IPS DF 4.7 (cell line): ENCODE data around the gene RPAP3.
"Not testable (repeated sequence)": the region's sequence is repeated elsewhere in the genome, so short reads cannot be mapped to it uniquely, and the experiment has no call there.

Experiments
- DNase-seq: peaks from one replicate; pipeline ENCODE4 v3.0.0-alpha.2; 2013; ENCODE audit warnings: low spot score; ENCODE audit errors: extremely low read depth

RPAP3 gene

DNA sequence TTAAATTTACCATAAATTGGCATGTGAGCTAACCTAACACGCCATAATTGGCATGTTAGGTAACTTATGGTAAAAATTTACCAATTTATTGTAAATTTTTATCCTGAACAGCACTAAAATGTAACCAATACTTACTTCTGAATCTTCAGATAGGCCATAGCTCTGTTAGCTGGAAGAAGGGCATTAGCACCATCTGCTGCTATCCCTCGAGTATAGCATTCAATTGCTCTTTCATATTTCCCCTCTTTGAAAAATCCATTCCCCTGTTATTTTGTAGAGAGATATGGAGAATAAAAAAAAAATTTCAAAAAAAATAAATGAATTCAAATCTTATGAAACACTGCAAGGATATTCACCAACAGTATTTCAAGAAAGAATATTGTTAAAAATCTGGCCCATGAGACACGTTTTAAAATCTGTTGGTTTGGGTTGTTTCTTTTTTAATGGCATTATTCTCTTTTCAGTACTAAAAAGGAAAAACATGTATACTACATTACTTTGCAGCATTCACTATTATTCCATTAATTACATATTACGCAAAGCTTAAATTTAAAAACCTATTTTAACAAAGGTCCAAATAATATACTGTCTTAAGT lies 19.1 kb downstream of the RPAP3 start:
- DNase-seq: no peak

DNA sequence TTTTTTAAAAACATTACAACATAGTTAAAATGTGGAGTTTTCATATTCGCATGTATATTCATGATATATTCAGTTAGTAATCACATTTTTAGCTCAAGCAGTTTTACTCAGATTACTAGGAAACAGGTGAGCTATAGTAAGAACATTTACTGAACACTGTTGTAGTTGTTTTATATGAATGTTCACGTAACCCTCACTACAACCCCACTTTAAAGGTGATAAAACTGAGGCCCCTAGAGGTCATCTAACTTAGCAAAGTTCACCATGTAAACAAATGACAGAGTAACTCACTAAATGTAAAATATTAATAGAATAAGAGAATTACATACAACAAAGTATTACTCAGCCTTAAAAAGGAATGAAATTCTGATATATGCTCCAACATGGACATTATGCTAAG lies 26.0 kb downstream of the RPAP3 start:
- DNase-seq: no peak

DNA sequence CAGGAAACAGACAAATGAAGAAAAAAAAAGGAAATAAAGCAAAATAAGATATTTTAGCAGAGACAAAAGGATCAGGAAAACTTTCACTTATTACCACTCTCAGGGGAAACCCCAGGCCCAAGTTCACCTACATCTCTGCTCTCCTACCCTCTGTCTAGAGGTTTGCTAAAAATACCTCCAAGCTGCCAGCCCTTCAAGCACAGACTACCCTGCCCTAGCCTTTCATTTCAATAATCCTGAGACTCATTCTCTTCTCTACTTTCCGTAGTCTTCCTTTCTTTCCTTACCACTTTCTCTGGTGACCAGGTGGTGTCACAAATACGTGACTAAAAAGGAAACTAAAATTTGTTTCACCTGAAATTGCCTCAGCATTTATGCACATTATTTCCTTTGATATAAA lies 33.8 kb downstream of the RPAP3 start:
- DNase-seq: no peak

DNA sequence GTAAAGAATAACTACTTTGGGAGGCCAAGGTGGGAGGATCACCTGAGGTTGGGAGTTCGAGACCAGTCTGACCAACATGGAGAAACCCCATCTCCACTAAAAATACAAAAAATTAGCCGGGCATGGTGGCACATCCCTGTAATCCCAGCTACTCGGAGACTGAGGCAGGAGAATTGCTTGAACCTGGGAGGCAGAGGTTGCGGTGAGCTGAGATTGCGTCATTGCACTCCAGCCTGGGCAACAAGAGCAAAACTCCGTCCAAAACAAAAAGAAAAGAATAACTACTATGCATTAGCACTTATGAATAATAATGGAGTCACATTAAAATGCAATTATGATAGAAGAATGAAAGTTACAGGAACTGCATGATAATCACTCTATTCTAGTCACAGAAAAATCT lies 37.9 kb downstream of the RPAP3 start:
- not testable (repeated sequence) for DNase-seq

DNA sequence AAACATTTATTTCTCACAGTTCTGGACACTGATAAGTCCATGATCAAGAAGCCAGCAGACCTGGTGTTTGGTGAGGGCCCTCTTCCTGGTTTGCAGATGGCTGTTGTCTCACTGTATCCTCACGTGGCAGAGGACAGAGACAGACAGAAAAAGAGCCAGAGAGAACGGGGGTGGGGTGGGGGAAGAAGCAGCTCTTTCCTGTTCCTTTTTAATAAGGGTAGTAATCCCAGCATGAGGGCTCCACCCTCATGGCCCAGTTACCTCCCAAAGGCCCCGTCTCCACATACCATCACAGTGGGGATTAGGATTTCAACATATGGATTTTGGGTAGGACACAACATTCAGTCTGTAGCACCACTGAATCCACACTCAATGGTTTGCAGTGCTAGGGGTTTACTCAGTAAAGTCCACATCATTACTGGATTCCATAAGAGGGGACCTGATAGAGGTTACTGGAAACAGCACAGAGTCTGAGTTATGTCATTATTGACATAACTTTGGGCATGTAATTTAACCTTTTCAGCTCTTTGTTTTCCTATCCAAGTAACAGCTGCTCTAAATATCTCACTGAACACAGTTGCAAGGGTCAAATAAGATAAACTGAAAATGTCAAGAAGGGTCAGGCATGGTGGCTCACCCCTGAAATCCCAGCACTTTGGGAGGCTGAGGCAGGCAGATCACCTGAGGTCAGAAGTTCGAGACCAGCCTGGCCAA lies 53.2 kb downstream of the RPAP3 start:
- DNase-seq: no peak

DNA sequence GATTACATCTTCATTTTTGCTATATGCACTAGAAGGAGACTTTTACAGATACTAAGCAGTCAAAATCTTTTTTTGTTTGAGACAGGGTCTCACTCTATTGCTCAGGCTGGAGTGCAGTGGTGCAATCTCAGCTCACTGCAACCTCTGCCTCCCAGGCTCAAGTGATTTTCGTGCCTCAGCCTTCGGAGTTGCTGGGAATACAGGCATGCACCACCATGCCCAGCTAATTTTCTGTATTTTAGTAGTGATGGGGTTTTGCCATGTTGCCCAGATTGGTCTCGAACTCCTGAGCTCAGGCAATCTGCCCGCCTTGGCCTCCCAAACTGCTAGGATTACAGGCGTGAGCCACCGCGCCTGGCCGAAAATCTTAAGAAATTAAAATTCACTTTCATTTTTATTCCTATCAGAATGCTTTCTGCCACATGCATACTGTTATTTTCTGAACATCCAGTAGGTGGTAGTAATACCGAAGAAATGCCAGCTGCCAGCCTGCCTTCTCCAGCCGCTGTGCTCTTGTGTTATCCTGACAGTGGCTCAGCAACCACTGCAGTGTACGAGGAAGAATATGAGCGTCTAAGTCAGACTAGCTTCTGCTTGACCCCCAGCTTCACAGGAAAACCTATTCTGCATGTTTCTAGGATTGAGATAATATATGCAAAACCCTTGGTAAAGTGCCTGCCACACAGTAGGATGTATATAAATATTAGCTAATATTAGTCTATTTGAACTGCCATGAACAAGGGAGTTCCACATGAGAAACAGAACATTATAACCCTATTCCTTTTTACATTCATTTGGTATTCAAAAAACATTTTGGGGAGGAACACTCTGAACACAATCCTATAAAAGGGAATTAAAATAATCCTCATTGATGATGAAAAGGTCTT lies 54.2 kb downstream of the RPAP3 start:
- DNase-seq: peak; percentile 46

GRCh38 chr12:47650469-47650868 lies 55.4 kb downstream of the RPAP3 start:
- DNase-seq: no peak

- no peak for DNase-seq
Measured at GRCh38 chr12:47649381-47649780, 56.4 kb downstream of the RPAP3 start.

- DNase-seq: no peak
Measured at GRCh38 chr12:47648056-47648579, 57.7 kb downstream of the RPAP3 start.

- DNase-seq: not testable (repeated sequence)
Measured at GRCh38 chr12:47642310-47642709, 63.5 kb downstream of the RPAP3 start.

- DNase-seq: peak; percentile 95
Measured at GRCh38 chr12:47636908-47637780, 68.7 kb downstream of the RPAP3 start.

DNA sequence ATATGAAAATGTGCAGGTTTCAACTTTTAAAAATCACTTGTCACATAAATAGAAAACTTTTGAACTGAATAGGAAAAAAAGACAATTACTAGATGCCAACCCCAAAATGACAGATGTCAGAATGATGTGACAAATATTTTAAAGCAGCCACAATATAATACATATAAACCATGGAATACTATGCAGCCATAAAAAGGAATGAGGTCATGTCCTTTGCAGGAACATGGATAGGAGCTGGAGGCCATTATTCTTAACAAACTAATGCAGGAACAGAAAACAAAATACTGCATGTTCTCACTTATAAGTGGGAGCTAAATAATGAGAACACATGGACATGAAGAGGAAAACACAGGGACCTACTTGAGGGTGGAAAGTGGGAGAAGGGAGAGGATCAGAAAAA lies 70.1 kb downstream of the RPAP3 start:
- not testable (repeated sequence) for DNase-seq

DNA sequence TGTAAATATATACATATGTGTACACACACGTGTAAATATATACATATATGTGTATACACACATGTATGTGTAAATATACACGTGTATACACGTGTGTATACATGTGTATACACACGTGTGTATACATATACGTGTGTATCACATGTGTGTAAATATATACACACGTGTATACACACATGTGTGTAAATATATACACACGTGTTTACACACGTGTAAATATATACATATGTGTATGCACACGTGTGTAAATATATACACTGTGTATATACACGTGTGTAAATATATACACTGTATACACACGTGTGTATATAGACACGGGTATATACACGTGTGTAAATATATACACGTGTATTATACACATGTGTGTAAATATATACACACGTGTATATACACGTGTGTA lies 71.7 kb downstream of the RPAP3 start:
- DNase-seq: no peak

GRCh38 chr12:47621960-47622359 lies 83.9 kb downstream of the RPAP3 start:
- DNase-seq: no peak

DNA sequence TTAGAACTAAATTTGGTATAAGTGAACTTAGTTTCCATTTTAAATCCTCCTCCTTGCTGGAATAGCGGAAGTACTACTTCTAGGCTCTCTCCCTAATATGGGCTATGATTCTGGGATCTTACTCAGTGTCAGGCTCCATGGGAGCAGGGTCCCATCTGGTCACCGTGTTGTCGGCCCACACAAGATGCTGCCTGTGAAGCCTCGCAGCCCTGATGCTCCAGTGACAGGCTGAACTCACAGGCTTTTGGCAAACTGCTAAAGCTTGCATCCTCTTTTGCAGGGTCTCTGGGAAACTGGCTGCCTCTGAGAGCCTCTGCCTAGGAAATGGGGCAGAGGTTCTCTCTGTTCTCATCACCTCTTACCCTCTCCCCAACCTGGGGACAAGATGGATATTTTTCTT lies 88.4 kb downstream of the RPAP3 start:
- no peak for DNase-seq

DNA sequence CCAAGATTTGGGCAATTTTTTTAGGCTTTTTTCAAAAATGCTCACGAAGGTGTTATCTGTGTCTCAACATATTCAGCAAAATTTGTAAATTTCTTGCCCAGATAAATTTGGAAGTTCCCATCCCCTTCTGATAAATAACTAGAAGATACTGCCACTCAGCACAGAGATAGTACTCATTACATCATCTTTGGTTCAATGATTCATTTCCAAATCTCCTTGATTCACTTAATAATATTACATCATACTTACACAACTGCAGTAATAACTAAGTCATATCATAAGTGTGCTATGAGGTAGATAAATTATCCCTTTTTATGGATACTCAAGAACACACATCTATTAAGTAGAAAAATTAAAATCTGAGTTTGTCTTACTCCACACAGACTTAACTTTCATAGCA lies 89.4 kb downstream of the RPAP3 start:
- DNase-seq: no peak

GRCh38 chr12:47615711-47616110 lies 90.1 kb downstream of the RPAP3 start:
- DNase-seq: no peak

GRCh38 chr12:47614521-47614920 lies 91.3 kb downstream of the RPAP3 start:
- no peak for DNase-seq

DNA sequence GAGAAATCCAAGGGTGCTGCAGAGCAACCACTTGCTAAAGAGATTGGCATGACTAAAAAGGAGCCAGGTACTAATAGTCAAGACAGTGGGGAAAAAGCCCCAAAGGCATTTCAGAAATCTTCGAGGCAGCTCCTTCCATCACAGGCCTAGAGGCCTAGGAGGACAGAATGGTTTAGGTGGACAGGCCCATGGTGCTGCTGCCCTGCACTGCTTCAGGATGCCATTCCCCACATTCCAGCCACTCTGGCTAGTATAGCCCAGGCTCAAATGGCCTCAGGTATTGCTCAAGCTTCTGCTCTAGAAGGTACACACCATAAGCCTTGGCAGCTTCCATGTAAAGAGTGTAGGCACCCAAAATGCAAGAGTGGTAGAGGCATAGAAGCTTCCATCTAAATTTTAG lies 92.9 kb downstream of the RPAP3 start:
- no peak for DNase-seq

DNA sequence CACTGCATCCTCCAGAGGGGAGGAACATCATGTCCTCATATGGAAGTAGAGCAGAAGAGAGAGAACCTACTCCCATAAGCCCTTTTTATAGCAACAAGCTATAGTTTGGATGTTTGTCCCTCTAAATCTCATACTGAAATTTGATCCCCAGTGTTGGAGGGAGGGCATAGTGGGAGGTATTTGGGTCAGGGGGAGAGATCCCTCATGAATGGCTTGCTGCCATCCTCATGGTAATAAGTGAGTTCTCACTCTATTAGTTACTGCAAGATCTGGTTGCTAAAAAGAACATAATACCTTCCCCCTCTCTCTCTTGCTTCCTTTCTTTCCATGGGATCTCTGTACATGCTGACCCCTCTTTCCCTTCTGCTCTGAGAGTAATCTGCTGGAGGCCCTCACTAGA lies 93.9 kb downstream of the RPAP3 start:
- no peak for DNase-seq
